Measurements from ENCODE around the gene SLC8A1.

SLC8A1 gene

DNA sequence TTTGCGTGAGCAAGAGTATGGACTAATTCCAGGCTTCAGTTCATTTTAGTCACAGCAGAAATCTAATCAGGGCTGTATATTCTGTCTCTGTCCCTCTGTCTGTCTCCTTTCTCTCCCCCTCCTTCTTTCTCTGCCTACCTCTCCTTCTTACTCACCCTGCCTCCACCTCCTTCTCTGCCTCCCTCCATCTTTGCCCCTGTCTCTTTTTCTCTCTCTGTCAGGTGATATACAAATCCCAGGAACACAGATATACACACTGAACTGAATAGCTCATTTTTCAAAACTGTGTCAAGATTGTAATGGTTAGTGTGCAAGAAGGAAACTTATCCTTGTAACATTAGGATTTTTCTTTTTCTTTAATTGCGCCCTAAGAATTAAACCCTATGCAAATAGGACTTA, 32.5 kb downstream of the SLC8A1 start:
- DNase-seq, result no peak

- DNase-seq, result no peak
Observed at GRCh38 chr2:40418614-40419363, 33.1 kb downstream of the SLC8A1 start.

- no peak for DNase-seq
Observed at GRCh38 chr2:40416486-40416885, 35.4 kb downstream of the SLC8A1 start.

GRCh38 chr2:40415391-40415790, 36.5 kb downstream of the SLC8A1 start:
- DNase-seq, result no peak

DNA sequence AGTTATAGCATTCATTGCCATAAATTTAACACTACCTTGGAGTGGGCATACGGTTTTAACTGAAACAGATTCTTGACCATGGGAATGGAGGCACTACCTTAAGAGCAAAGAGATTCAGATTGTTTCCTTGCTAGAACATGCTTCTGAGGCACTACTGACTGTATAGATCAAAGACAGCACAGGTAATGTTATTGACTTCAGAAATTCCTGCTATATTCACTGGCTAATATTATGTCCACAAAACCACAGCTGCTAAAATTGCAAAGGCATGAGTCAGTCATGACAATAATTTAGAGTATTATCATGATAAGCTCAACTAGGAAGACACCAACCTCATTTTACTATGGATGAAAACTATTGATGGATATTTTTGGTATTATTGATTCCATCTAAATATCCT, 39.4 kb downstream of the SLC8A1 start:
- DNase-seq, result no peak

GRCh38 chr2:40410695-40411094, 41.2 kb downstream of the SLC8A1 start:
- no peak for DNase-seq

GRCh38 chr2:40409734-40410133, 42.2 kb downstream of the SLC8A1 start:
- DNase-seq, result no peak

- DNase-seq, result no peak
Observed at GRCh38 chr2:40406485-40407289, 45.2 kb downstream of the SLC8A1 start.

DNA sequence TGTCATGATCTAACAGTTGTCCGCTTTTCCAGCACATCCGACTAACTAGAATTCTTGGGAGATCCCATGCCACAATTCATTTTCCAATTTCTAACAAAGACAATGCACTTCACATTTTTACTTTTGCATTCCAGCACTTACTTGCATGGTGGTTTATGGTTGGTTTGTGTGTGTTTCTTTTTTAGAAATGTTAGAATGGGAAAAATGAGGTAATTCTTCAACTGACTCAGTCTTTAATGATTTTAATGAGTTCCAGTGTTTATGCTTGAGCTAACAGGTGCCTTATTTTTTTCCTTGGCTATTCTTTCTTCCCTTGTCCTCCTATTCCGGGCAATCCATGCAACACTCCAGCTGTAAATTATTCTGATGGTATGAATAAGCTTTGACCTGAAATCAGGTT, 46.4 kb downstream of the SLC8A1 start:
- DNase-seq, result peak; percentile 60

GRCh38 chr2:40404517-40404916, 47.4 kb downstream of the SLC8A1 start:
- no peak for DNase-seq

GRCh38 chr2:40403233-40403836, 48.6 kb downstream of the SLC8A1 start:
- peak; percentile 93 for DNase-seq

- peak; percentile 75 for DNase-seq
Observed at GRCh38 chr2:40401896-40402295, 50.0 kb downstream of the SLC8A1 start.

- DNase-seq, result peak; percentile 25
Observed at GRCh38 chr2:40400336-40400953, 51.4 kb downstream of the SLC8A1 start.

DNA sequence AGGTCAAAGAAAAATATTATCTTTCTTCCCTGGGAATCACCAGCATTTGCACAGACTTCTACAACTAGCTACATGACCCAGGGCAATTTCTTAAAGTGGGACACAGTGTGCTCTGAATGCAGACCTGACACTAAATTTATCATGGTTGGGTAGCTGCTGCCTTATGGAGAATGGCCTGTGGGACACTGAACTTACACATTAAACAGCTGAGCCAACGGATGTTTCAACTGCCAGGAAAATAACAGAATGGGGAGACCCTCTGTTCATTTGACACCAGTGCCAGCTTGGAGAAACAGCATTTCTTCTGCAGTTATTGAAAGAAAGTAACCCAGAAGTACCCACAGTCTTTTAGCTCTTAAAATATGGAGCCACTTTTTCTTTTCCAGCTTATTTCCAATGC, 54.1 kb downstream of the SLC8A1 start:
- no peak for DNase-seq

- no peak for DNase-seq
Observed at GRCh38 chr2:40396124-40396523, 55.8 kb downstream of the SLC8A1 start.

DNA sequence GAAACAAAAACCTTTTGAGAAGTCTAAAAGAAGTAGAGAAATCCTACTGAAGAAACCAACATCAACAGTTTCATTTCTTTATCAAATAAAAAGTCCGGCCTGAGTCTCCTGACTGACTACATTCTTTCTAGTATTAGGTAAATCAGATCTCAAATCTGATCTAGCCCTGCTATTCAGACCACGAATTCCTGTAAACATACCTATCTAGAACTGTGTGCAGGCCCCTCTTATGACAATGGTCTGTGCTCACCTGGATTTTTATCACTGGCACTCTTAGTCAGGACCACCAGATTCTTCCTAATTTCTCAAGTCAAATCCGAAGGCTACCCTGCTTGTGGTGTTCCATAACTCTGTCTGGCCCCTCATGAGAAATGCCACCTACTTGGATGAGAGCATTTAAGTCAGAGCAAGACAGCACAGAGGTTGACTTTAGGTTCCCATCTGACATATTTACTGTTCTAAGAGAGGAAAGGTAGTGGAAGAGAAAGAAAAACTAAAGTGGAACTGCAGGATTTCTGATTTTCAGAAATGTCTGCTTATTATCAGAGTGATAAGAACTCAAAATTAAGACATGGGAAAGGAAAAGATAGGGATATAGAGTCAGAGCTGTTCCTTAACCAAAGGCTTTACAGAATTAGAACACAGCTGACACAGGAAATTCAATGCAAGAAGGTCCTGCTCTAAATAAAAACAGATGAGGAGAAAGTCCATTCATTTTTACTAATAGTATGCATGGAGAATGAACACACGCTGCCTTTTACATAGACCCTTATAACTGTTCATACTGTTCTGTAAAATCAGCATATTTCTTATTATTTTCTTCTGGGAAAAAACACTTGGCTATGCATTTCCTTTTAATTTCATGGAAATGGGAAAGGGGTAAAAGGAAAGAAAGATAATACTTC, 56.5 kb downstream of the SLC8A1 start:
- peak; percentile 23 for DNase-seq

DNA sequence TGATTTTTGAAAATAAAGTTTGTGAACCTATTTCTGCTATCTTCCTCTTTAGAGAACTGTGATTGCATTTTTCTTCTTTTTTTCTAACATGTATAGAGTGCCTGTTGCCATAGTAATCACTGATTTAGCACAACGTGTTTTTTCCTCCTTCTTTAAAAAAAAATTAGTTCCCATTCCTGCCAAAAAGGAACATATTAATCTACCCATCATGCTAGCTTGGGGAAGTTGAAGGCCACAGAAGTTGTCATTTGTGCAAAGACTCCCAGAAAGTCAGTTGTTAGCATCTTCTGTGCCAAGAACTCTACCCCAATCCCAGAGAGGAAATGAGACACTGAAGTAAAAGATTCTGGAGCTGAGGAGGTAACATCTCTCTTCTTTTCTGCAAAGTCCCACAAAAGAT, 57.3 kb downstream of the SLC8A1 start:
- no peak for DNase-seq

GRCh38 chr2:40394031-40394430, 57.9 kb downstream of the SLC8A1 start:
- DNase-seq, result no peak

- DNase-seq, result no peak
Observed at GRCh38 chr2:40388161-40388560, 63.7 kb downstream of the SLC8A1 start.

- DNase-seq, result no peak
Observed at GRCh38 chr2:40386177-40386576, 65.7 kb downstream of the SLC8A1 start.

GRCh38 chr2:40384714-40385113, 67.2 kb downstream of the SLC8A1 start:
- peak; percentile 81 for DNase-seq

DNA sequence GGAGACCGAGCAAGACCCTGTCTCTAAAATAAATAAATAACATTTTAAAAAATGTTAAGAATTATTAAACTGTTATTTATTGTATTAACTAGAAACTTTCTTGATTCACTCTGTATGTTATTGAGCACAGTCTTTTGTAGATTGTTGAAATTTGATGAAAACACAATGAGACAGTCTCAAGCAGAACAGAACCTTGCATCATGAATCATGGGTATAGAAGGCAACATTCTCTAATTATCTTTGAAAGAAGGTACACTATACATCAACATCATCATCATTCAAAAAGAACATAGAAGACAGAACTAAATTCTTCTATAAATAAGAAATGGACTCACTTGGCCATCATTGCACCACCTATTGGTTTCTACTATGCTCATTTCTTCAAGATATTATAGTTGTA, 67.7 kb downstream of the SLC8A1 start:
- no peak for DNase-seq

Measured in fibroblast of skin of scalp (primary cell).